GDM1 (cell line): Measurements from ENCODE around the gene CAPN11.

ENCODE experiments used
- DNase-seq: peaks from one replicate; lab custom pipeline; 2025; lab: John Stamatoyannopoulos, UW

CAPN11 gene

DNA sequence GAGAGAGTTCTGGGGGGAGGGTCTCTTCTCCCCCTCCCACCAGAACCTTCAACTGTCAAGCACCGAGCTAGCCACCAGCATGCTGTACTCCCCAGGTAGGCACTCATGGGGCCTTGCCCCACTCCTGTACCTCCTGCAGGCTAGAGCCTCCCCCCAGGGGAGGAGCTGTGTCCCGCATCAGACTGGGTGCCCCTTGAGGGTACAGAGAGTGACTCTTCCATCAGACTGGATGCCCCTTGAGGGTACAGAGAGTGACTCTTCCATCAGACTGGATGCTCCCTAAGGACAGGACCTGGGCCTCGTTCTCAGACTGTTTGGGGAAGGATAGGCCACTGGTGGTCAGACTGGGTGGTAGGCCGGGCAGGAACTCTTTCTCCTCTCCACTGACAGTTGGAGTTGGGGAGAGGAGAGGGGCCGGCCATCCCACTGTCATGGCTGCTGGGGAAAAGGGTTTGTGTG, at the start of gene CAPN11:
CAPN11 (plus strand) TSS at position 51 of the 459 bp plus-strand sequence; CDS start at position 80, 29 bp downstream.
- no peak for DNase-seq

DNA sequence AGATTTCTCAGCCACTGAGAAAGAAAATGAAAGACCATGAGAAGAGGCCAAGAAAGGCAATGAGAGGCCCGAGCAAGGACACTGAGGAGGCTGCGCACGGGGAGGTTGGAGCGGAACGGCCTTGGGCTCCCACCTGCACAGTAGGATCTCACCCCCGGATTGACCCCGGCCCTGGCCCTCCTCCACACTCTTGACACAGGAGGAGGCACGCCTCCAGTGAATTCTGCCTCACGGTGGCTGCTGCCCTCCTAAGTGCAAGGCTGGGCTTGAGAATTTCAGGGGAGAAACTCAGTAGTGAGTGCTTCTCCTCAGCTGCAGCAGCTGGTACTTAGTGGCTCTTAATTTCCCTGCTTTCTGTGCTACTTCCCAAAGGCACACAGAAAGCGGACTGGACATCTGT, 49.4 kb upstream of the CAPN11 start:
- DNase-seq = no peak

GRCh38 chr6:44110005-44110676, 48.5 kb upstream of the CAPN11 start:
- no peak for DNase-seq

- DNase-seq = no peak
These were observed 47.7 kb upstream of the CAPN11 start for GRCh38 chr6:44110966-44111365.

- DNase-seq = no peak
These were observed 46.9 kb upstream of the CAPN11 start for GRCh38 chr6:44111434-44112417.

GRCh38 chr6:44113414-44113813, 45.2 kb upstream of the CAPN11 start:
- DNase-seq = no peak

DNA sequence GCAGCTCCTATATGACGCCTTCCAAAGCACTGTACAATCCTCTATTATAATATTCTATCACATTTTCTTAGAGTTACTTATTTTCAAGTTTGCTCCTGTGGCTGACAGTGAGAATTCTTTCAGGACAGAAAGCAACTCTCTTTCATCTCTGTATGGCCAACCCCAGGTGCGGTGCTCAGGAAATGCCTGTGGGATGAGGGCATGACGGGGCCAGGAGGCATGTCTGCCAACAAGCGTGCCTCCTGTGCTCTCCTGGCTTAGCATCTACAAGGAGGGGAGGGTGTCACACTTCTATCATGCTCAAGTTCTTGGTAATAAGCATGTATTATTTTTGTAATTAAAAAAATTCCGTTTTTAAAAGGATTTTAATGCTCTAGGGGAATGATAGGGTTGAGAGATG, 42.8 kb upstream of the CAPN11 start:
- no peak for DNase-seq

GRCh38 chr6:44116641-44117382, 41.8 kb upstream of the CAPN11 start:
- no peak for DNase-seq

DNA sequence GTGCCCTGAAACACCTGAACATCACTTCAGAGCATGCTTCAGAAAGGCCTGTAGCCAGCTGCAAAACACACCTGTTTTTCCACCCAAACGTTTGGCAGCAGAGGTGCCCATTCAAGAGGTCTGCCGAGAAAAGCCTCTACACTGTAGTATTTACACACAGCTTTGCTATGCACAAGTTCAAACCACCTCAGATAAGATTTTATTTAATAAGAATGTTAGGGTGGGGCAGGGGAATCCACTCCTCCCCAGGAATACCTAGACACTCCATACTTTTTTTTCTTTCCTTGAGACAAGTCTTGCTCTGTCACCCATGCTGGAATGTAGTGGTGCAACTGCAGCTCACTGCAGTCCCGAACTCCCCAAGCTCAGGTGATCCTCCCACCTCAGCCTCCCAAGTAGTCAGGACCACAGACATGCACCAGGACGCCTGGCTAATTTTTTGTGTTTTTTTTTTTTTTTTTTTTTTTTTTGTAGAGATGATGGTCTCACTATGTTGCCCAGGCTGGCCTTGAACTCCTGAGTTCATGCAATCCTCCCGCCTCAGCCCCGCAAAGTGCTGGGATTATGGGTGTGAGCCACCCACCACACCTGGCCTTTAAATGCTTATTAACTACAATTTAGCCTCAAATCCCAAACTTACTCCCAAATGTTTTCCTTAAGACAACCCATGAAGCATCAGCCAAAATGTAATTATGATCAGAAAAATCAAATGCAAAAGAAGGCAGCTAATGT, 41.1 kb upstream of the CAPN11 start:
- no peak for DNase-seq

DNA sequence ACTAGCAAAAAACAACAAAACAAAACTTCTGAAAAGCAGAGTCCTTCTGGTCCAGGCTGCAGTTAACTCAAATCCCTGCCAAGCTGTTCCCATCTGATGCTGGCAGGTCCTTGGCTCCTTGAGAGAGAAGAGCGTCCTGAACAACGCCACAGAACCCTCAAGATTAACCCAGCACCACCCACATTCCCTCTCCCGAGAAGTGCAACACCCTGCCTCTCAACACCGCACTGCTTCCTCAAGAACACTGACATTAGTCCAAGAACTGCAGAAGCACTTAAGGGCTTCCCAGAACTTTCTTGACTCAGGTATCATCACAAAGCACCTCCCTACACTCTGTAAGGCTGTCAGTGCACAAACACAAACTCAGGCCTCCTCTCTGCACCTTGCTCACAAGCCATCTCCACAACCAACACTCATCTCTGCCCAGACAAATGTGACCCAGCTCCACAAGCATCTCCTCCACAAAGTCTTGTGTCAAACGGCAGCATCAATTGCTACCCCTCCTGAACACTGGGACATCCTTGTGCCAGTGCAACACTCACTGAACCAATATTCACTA, 38.8 kb upstream of the CAPN11 start:
- no peak for DNase-seq

GRCh38 chr6:44120692-44121443, 37.8 kb upstream of the CAPN11 start:
- no peak for DNase-seq

- peak; percentile 2 for DNase-seq
These were observed 35.8 kb upstream of the CAPN11 start for GRCh38 chr6:44122801-44123200.

DNA sequence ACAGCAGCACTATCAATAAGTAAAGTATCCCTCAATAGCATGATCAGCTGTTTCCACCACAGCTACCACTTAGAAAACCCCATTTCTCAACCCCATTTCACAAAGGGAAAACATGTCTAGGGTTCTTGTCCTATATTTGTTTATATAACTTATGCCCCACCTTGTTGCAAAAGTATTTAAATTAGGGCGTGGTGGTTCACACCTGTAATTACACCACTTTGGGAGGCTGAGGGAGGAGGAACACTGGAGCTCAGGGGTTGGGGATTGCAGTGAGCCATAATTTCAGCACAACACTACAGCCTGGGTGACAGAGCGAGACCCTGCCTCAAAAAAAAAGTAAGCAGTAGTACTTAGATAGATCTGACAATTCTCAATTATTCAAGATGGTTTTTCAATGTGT, 35.1 kb upstream of the CAPN11 start:
- DNase-seq = no peak

DNA sequence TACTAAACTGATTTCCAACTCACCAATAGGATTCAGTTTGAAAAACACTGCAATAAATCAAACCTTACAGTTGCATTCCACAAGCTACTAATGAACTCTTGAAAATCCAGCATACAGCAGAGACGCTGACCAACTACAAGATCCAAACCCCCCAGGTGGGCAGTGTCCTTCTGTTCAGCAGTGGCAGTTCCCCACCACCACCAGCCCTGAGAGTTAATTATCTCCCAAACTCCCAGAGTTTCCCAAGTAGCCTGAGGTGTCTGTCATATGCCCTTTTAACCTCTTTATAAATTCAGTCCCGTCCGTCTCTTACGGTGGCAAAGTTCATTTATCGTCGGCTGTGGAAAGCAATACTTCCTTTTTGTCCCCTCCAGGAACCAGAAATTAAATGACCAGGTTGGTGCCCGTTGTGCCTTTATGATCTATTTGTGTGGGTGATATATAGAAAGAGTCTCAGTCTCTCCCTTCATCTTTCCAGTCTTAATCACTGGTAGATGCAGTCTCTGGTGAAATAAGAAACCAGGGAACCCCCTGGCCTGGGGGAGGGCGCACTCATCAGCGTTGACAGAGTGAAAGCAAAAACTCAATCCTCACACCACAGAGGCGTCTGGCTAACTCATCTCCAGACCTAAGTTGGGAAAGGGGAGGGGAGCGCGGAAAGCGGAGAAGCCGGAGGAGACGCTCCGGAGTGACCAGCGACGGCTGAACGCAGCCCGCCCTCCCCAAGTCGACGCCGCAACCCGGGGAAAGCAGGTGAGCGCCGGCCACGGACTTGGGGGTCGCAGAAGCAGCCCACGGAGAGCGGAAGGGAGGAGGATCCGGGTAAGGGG, 32.1 kb upstream of the CAPN11 start:
- DNase-seq = no peak

DNA sequence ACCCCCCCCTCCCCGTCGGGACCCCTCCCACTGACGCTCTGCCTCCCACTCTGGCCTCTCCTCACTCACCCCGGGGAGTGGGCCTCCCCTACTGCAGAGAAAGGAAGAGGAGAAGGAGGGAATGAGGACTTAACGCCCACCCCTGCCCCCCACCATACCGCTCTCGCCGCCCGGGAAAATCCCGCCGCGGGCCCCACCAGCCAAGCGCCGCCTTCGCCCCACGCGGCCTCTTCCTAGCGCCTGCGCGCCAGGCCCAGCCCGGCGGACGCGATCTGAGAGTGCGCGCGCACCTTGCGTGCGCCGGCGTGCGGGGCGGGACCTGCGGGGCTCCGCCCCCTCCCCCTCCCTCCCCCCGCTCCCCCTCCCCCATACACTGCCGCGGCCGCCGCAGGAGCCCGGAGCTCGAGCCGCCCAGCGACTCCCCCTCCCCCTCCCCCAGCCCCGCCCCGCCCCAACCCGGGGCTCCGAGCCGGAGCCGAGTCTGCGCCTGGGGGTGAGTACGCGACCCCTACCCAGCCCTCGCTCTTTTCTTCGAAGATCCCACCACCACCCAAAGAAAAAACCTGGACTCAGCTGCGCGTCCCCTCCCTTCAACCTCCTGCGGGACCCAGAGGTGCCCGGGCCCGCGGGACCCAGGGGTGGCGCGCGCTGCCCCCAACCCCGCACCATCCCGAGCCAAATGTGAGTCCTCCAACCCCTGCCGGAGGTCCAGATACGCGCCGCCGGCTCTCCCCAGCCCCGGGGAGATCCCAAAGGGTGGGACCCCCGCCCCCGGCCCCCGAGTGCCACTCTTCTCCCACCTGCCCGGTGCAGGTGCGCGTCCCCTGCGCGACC, 31.2 kb upstream of the CAPN11 start, which contains the start of the genes MRPL14 and TMEM63B:
MRPL14 (minus strand) TSS at position 267 of the 834 bp plus-strand sequence. CDS start 10,841 bp downstream, outside the sequence.
TMEM63B (plus strand) TSS at position 369 of the 834 bp plus-strand sequence. CDS start 7,031 bp downstream, outside the sequence.
- peak; percentile 82 for DNase-seq

GRCh38 chr6:44128020-44128917, 30.4 kb upstream of the CAPN11 start:
- no peak for DNase-seq

DNA sequence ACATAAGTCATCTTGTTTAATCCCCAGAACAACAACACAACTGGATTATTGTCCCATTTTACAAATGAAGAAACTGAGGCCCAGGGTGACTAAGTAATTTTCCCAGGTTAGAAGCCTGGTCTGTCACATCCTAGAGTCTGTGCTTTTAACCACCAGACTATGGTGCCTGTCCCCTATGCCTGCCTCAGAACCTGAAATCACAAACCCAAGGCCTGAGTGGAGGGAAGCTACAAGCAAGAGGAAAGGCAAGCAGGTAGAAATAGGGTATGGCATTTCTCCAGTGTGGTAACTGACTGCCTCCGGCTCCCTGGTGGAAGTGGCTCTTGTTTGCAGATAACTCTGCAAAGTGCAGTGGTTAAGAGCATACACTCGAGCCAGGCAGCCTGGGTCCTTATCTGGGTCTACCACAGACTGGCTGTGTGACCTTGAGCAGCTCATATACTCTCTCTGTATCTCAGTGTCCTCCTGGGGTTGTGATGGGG, 28.7 kb upstream of the CAPN11 start:
- no peak for DNase-seq
